Activated CD4-positive, alpha-beta T cell treated with anti-CD3 and anti-CD28 coated beads for 36 hours (primary cell): ENCODE data around the gene BTBD2. TPM values are rescaled to one million over a fixed set of nuclear protein-coding genes. Genes with fewer than 3 reads are reported as not detected.

ENCODE experiments used
- ATAC-seq: fragments of 200-7000 bp; cut with Tn5 transposase; one replicate; pipeline ENCODE4 v1.10.0; 2021; ENCODE audit warnings: mild to moderate bottlenecking, moderate library complexity
- CTCF ChIA-PET: fragments of 350-600 bp; sonication (Branson Sonifier 250); formaldehyde crosslinking; loops from one replicate; lab custom pipeline; 2021; ENCODE audit warnings: antibody characterized with exemption; lab: Charles Lee
- POLR2A ChIA-PET: fragments of 350-600 bp; sonication (Branson Sonifier 250); formaldehyde crosslinking; loops from one replicate; lab custom pipeline; 2021; ENCODE audit warnings: antibody characterized with exemption, inconsistent platforms; lab: Charles Lee
- DNase-seq: peaks from one replicate; pipeline ENCODE4 v3.0.0-alpha.2; 2020
- H3K27ac Mint-ChIP-seq: one replicate; pipeline ENCODE4 v1.8.0; 2021; ENCODE audit warnings: mixed read lengths
- H3K27me3 Mint-ChIP-seq: one replicate; pipeline ENCODE4 v1.8.0; 2021; ENCODE audit warnings: mixed read lengths
- H3K36me3 Mint-ChIP-seq: one replicate; pipeline ENCODE4 v1.8.0; 2021; ENCODE audit warnings: low read depth, mixed read lengths
- H3K4me1 Mint-ChIP-seq: one replicate; pipeline ENCODE4 v1.8.0; 2021; ENCODE audit warnings: mixed read lengths
- H3K4me3 Mint-ChIP-seq: one replicate; pipeline ENCODE4 v1.8.0; 2021; ENCODE audit warnings: mild to moderate bottlenecking, moderate library complexity, mixed read lengths
- H3K9me3 Mint-ChIP-seq: one replicate; pipeline ENCODE4 v1.8.0; 2021; ENCODE audit warnings: low read depth, mixed read lengths
- intact Hi-C, 2 experiments: fragments of 100-400 bp; cut with DNase I in 1 of 2; cut with micrococcal nuclease in 1 of 2; formaldehyde crosslinking; loops; one replicate each; pipeline versions ENCODE4 v1.14.2 to v1.15.1; 2022 to 2024; cut with DNase I, micrococcal nuclease
- total RNA-seq, 2 experiments: library from RNA; stranded (reverse); gene quantifications; one replicate each; pipeline ENCODE4 v1.2.3, GENCODE V29; 2021

Gene BTBD2
- total RNA-seq, 2 experiments from 2014 or later, result 46.7 to 61.8 TPM

GRCh38 chr19:1962674-1963073 lies 52.8 kb downstream of the BTBD2 start:
- H3K9me3 Mint-ChIP-seq, result no peaks in the 10 kb centered on the region
- DNase-seq (no peak), ATAC-seq (no peak)
- H3K27me3 Mint-ChIP-seq, result no peaks in the 10 kb centered on the region
- POLR2A ChIA-PET, result no interaction called here
- CTCF ChIA-PET, result interaction anchor here (0.9 kb wide), 2 partner anchors 17 to 19 kb away, joined by 3 to 7 read pairs; no protein-coding TSS in a partner anchor
- peaks cover 15% of the 10 kb centered on the region for H3K4me1 Mint-ChIP-seq
- peaks cover 3% of the 10 kb centered on the region for H3K36me3 Mint-ChIP-seq
- H3K4me3 Mint-ChIP-seq, result no peak overlapping the region
- intact Hi-C loops, result no loop called here
- no peak overlapping the region for H3K27ac Mint-ChIP-seq

DNA sequence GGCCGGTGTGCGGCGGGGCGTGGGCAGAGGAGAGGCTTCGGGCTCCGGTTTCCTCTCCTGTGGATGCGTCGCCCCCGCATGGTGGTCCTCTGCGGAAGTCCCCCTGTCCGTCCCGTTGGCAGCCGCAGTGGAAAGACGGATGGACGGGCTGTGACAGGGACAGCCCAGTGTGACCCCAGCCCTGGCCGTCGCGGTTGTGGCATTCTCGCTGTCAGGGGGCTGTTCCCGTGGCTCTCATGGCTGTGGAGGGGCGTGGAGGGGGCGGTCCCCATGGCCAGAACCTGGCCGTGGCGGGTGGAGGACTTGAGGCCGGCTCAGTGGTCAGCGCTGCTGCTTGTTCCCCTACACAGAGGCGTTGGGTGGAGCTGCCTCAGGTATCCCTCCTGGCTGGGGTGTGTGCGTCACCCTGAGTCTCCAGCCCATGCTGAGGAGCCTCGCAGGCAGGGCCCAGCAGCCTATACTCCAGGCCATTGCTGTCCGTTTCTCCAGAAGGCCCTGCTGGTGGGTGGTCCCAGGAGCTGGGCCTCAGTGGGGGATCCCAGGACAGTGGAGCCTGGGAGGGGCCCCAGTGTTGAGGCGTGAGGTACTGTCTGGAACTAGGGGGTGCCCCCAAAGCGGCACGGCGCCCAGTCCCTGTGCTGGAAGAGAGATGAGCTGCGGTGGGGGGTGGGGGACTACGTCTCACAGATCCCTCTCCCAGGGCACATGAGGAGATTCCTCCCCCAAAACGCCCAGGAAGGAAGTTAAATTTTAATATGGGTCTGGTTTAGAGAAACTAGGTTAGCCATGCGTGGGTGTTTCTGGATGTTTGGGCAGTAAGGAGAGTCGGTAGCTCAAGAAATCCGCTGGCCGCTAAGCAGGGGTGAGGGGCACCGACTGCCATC lies 54.3 kb downstream of the BTBD2 start:
- Mint-ChIP-seq H3K4me1 (peaks cover 7% of the 10 kb centered on the region), H3K4me3 (no peak overlapping the region), H3K9me3 (no peaks in the 10 kb centered on the region), H3K36me3 (peaks cover 3% of the 10 kb centered on the region), H3K27me3 (no peaks in the 10 kb centered on the region), H3K27ac (no peak overlapping the region)
- ChIA-PET POLR2A (interaction anchor here (0.8 kb wide), 1 partner anchor 333 kb away, joined by 3 read pairs; no protein-coding TSS in a partner anchor), CTCF (interaction anchor here (0.7 kb wide), 1 partner anchor 30 kb away, joined by 3 read pairs; no protein-coding TSS in a partner anchor)
- ATAC-seq (no peak), DNase-seq (no peak)
- intact Hi-C loops, result no loop called here

GRCh38 chr19:1959928-1960589 lies 55.5 kb downstream of the BTBD2 start:
- Mint-ChIP-seq H3K4me1 (peaks cover 2% of the 10 kb centered on the region), H3K27ac (no peak overlapping the region), H3K4me3 (no peak overlapping the region), H3K27me3 (no peaks in the 10 kb centered on the region), H3K36me3 (peaks cover 1% of the 10 kb centered on the region), H3K9me3 (no peaks in the 10 kb centered on the region)
- POLR2A ChIA-PET, result no interaction called here
- no peak for ATAC-seq
- CTCF ChIA-PET, result no interaction called here
- DNase-seq, result no peak
- intact Hi-C loops, result loop anchor here in 1 of 2 experiments (10.0 kb wide), 1 partner anchor 1505 kb away; no protein-coding TSS in a partner anchor

GRCh38 chr19:1957562-1958248 lies 57.8 kb downstream of the BTBD2 start:
- Mint-ChIP-seq H3K27me3 (no peaks in the 10 kb centered on the region), H3K4me3 (no peak overlapping the region), H3K4me1 (peaks cover 2% of the 10 kb centered on the region), H3K9me3 (no peaks in the 10 kb centered on the region), H3K36me3 (peaks cover 1% of the 10 kb centered on the region), H3K27ac (no peak overlapping the region)
- ChIA-PET CTCF (interaction anchor here (0.6 to 0.8 kb wide), 2 partner anchors 11 to 43 kb away, joined by 3 read pairs; no protein-coding TSS in a partner anchor), POLR2A (no interaction called here)
- DNase-seq (no peak), ATAC-seq (no peak)
- intact Hi-C loops, result loop anchor here in 1 of 2 experiments (10.0 kb wide), 1 partner anchor 1503 kb away; no protein-coding TSS in a partner anchor

GRCh38 chr19:1956868-1957492 lies 58.5 kb downstream of the BTBD2 start:
- Mint-ChIP-seq H3K27me3 (no peaks in the 10 kb centered on the region), H3K4me1 (peaks cover 2% of the 10 kb centered on the region), H3K4me3 (no peak overlapping the region), H3K9me3 (no peaks in the 10 kb centered on the region), H3K36me3 (peaks cover 1% of the 10 kb centered on the region), H3K27ac (no peak overlapping the region)
- ATAC-seq, result no peak
- ChIA-PET CTCF (interaction anchor here (0.6 kb wide), 1 partner anchor 42 kb away, joined by 3 read pairs; no protein-coding TSS in a partner anchor), POLR2A (no interaction called here)
- intact Hi-C loops, result loop anchor here in 1 of 2 experiments (10.0 kb wide), 1 partner anchor 1502 kb away; no protein-coding TSS in a partner anchor
- no peak for DNase-seq

DNA sequence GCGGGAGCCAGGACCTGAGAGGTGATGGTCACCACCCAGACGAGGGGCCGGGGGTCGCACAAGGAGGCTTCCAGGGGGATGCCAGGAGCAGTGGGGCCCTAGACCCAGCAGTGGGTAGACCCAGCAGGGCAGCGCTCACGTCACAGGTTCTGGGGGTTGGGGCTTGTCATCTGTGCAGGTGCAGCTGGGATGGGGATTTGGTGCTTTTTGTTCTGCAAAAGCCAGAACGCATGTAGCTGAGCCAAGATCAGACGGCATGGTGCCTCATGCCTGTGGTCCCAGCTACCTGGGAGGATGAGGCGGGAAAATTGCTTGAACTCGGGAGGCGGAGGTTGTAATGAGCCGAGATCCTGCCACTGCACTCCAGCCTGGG lies 59.4 kb downstream of the BTBD2 start:
- DNase-seq (no peak), ATAC-seq (no peak)
- intact Hi-C loops, result loop anchor here in 1 of 2 experiments (10.0 kb wide), 1 partner anchor 1501 kb away; no protein-coding TSS in a partner anchor
- Mint-ChIP-seq H3K27ac (no peak overlapping the region), H3K36me3 (peaks cover 1% of the 10 kb centered on the region), H3K27me3 (no peaks in the 10 kb centered on the region), H3K4me1 (peaks cover 2% of the 10 kb centered on the region), H3K9me3 (no peaks in the 10 kb centered on the region), H3K4me3 (no peak overlapping the region)
- CTCF ChIA-PET, result no interaction called here
- POLR2A ChIA-PET, result no interaction called here

- H3K4me1 Mint-ChIP-seq, result peaks cover 2% of the 10 kb centered on the region
- no peak for DNase-seq
- no peaks in the 10 kb centered on the region for H3K27me3 Mint-ChIP-seq
- H3K36me3 Mint-ChIP-seq, result peaks cover 1% of the 10 kb centered on the region
- no peaks in the 10 kb centered on the region for H3K9me3 Mint-ChIP-seq
- ChIA-PET CTCF (no interaction called here), POLR2A (no interaction called here)
- intact Hi-C loops, result loop anchor here in 1 of 2 experiments (10.0 kb wide), 1 partner anchor 1501 kb away; no protein-coding TSS in a partner anchor
- H3K27ac Mint-ChIP-seq, result no peak overlapping the region
- H3K4me3 Mint-ChIP-seq, result no peak overlapping the region
- ATAC-seq, result no peak
These were observed 60.1 kb downstream of the BTBD2 start for GRCh38 chr19:1955171-1956121.

DNA sequence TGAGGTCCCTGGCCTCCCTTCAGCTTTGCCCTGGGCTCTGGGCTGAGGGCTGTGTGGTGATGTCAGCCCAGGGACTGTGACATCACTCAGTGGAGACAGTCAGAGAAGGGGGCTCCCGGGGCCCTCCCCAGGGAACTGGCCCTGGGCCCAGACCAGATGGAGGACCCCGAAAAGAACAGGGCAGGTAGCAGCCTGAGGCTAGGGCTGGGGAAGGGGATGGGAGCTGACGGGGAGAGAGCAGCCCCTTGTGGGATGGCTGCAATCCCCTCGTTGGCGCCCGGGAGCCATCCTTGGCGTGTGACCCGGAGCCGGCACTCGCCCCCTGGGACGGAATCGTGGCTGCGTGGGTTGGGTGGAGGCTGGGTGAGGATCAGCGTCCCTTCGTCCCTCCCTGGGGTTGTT lies 61.0 kb downstream of the BTBD2 start:
- no peaks in the 10 kb centered on the region for H3K36me3 Mint-ChIP-seq
- H3K27me3 Mint-ChIP-seq, result no peaks in the 10 kb centered on the region
- H3K9me3 Mint-ChIP-seq, result no peaks in the 10 kb centered on the region
- H3K27ac Mint-ChIP-seq, result no peak overlapping the region
- peaks cover 2% of the 10 kb centered on the region for H3K4me1 Mint-ChIP-seq
- ATAC-seq (no peak), DNase-seq (no peak)
- intact Hi-C loops, result loop anchor here in 1 of 2 experiments (10.0 kb wide), 1 partner anchor 1500 kb away; no protein-coding TSS in a partner anchor
- ChIA-PET CTCF (no interaction called here), POLR2A (no interaction called here)
- no peak overlapping the region for H3K4me3 Mint-ChIP-seq

GRCh38 chr19:1953441-1954094 lies 61.9 kb downstream of the BTBD2 start:
- Mint-ChIP-seq H3K4me3 (no peak overlapping the region), H3K9me3 (no peaks in the 10 kb centered on the region), H3K36me3 (no peaks in the 10 kb centered on the region), H3K27ac (no peak overlapping the region), H3K27me3 (no peaks in the 10 kb centered on the region), H3K4me1 (peaks cover 6% of the 10 kb centered on the region)
- ATAC-seq, result no peak
- DNase-seq, result no peak
- ChIA-PET POLR2A (interaction anchor here (0.6 kb wide), 1 partner anchor 15 kb away, joined by 4 read pairs; no protein-coding TSS in a partner anchor), CTCF (no interaction called here)
- intact Hi-C loops, result loop anchor here in 1 of 2 experiments (10.0 kb wide), 1 partner anchor 1499 kb away; no protein-coding TSS in a partner anchor
